GM23248 (cell line): ENCODE measurements around the gene FAM149A.

Source experiments
- EZH2 ChIP-seq: fragments of 200-600 bp; sonication (generic); IDR thresholded peaks from 2 replicates; pipeline ENCODE4 v1.6.1; 2018; ENCODE audit warnings: antibody characterized with exemption, mild to moderate bottlenecking; ENCODE audit not compliant: insufficient read depth, poor library complexity, severe bottlenecking
- EZH2phosphoT487 ChIP-seq: fragments of 200-600 bp; sonication (generic); IDR thresholded peaks from 2 replicates; pipeline ENCODE4 v1.6.1; 2018; ENCODE audit warnings: antibody characterized with exemption, moderate library complexity, mild to moderate bottlenecking, low read depth; ENCODE audit not compliant: insufficient read depth

GRCh38 chr4:186169945-186170802 lies 65.7 kb downstream of the FAM149A start:
- no peak for TF ChIP-seq EZH2
- no peak for TF ChIP-seq EZH2phosphoT487
